Measurements from ENCODE around the gene ARHGAP21.

DNA sequence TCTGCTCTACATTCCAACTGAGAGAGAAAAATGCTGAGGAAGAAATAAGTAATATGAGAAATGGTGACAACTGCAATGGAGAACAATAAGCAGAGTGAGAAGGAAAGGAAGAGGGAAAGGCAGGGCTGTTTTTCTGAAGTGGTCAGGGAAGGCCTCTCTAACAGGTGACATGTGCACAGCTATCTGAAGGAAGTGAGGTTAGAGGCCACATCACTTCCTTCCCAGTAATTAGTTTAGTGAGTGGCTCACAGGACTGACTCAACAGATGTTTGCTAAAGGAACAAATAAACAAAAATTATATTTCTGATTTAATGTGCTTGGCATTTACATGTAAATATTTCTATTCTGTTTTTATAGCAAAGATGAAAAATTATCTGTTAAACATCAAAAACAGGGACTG, 77.9 kb downstream of the ARHGAP21 start:
- TF ChIP-seq CTCF (IDR thresholded peaks at IDR 0.05): no peak
- TF ChIP-seq POLR2A (IDR thresholded peaks at IDR 0.05): no peak

All from esophagus squamous epithelium (tissue), 4 donors.